Epidermal melanocyte (primary cell): ENCODE results near the gene TCF12.
"Not testable (repeated sequence)": the region's sequence is repeated elsewhere in the genome, so short reads cannot be mapped to it uniquely, and the experiment has no call there.

Experiments
- DNase-seq: peaks from one replicate; pipeline ENCODE4 v3.0.0; 2011; ENCODE audit warnings: low spot score; ENCODE audit not compliant: insufficient read length

TCF12 gene

DNA sequence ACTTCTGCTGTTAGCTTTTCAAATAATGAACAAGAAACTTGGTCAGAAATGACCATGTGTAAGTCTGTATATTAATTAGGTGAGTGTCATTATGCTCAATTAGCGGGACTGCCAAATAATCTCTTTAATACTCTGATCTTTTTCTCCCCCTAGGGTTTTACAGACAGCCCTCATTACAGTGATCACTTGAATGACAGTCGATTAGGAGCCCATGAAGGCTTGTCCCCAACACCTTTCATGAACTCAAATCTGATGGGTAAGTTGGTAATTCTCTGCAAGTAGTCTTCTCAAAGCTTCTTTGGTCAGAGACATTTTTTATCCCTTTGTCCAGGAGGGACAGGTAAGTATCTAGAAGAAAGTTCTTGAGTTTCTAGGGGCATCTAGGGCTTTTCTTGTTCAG, 173.2 kb downstream of the TCF12 start:
- no peak for DNase-seq

DNA sequence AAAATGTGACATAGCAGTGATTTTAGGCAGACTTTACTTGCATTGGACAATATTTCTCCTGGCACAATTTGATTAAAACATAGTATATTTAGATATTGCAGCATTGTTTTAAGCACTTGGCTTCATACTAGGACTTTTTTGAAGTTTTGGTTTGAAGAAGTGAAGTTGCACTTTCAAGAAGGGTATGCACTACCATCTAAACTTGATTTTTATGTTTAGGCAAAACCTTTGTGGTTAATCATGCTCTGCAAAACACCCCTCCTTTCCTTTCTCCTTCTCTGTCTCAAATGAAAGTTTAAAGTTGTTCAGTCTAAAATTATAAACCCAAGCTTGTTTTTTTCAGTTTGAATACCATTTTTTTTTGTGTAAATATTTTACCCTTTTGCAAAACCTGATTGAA, 173.8 kb downstream of the TCF12 start:
- DNase-seq, result no peak

DNA sequence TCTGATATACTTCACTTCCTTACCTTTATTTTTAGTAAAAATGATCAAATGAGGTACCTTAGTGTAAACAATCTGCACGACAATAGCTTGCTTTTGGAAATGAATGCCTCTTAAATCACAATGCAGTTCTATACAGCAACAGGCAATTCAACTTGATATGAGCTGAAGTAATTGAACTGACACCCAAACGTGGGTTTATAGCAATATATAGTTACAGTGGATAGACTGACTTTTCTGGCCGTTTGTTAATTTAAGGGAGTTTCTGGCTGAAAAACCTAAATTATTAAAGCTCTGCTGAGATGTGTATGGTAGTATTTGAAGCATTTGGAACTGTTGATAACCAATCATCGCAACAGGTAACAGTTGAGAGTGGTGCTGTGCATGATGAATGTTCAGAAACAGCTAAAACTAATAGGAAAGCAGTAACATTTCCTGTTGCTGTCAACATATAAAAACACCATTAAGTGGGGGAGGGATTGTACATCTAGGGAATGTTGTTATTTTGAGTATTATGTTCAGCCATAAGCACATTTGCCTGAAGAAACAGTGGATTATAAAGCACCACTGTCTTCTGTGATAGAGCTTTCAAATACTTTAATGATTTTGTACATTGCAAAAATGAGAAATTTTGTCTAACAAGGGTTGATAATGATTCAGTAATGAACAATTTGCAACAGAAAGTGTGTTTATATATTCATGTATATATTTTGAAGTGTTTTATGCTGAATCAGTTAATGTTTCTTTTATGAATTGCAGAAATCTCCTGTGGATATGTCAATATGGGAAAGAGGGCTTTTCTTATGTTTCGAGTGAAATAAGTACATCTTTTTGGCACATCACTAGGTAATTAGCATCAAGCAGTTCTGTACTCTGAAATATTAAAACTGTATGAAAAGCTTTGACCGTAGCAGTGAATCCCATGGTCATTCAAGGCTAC, 176.1 kb downstream of the TCF12 start:
- no peak for DNase-seq

DNA sequence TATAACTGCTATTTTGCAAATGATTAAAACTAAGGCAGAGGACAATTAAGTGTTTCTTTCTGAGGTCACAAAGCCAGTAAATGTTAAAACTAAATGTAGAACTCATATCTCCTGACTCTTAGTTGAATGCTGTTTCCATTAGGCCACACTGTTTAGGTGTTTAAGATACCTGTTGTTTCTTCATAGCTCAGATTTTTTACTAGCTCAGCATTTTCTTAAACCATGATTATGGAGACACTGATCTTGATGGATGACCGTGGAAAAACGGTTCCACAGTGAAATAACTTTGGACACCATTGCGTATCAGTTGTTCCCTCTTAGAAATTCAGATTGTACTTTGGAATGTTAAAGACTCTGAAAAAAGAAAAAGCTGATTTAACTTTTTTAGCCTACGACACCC, 177.5 kb downstream of the TCF12 start:
- DNase-seq, result no peak

DNA sequence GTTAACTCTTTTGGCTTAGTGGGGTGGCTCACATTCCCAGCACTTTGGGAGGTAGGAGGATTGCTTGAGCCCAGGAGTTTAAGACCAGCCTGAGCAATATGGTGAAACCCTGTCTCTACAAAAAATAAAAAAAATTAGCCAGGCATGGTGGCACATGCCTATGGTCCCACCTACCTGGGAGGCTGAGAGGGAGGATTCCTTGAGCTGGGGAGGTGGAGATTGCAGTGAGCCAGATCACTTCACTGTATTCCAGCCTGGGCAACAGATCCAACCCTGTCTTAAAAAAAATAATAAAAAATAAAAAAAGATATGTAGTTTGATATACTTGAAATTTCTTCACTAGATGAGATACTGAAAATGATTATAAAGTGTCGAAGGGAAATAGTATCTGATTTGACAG, 178.8 kb downstream of the TCF12 start:
- DNase-seq, result no peak

DNA sequence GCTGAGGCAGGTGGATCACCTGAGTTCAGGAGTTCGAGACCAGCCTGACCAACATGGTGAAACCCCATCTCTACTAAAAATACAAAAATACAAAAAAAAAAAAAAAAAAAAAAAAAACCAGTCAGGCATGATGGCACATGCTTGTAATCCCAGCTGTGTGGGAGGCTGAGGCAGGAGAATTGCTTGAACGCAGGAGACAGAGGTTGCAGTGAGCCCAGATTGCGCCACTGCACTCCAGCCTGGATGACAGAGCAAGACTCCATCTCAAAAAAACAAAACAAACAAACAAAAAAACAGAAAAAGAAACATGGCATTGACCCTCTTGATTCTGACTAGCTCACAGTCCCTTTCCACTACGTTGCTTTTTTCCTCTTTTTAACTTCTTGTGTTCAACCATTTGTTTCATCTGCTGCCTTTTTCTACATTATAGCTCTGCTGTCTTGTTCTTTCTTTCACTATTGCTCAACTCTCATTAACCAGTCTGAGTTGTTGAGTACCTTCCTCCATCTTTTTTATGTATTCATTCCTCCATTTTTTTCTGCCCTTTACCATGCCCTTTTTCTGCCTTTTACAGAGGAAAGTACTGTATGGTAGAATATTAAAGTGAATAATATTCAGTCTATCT, 179.6 kb downstream of the TCF12 start:
- DNase-seq, result not testable (repeated sequence)

DNA sequence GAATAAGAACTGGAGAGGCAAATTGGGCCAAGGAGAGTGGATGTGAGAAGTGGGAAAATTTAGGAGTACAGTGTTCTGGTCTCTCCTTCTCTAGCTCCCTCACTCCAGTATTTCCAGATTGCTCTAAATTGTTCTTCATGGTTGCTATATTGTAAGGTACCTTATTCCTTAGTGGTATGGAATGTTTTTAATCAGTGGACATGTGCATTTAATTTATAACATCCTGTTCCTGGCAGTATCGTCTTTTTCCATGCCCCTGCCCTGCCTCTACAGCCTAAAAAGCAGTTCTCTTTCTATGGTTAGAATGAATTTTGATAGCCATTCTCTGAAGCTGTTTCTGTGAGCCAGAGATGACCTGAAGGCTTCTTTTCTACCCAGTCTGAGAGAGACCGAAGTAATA, 180.5 kb downstream of the TCF12 start:
- DNase-seq, result no peak

DNA sequence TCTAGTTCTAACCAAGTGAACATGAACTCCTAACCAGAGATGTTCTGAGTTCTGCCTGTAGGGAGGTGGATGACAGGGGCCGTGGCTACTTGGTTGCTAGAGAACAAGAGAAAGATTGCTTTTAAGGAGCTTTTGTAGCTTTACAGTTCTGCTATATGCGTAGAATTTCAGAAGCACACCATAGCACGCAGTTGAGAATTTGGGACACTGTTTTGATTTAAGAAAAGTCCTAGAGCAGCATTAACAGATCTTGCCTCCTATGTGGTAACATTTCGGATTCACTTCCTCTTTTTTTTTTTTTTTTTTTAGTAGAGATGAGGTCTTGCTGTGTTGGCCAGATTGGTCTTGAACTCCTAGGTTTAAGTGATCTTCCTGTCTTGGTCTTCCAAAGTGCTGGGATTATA, 181.7 kb downstream of the TCF12 start:
- DNase-seq, result no peak

DNA sequence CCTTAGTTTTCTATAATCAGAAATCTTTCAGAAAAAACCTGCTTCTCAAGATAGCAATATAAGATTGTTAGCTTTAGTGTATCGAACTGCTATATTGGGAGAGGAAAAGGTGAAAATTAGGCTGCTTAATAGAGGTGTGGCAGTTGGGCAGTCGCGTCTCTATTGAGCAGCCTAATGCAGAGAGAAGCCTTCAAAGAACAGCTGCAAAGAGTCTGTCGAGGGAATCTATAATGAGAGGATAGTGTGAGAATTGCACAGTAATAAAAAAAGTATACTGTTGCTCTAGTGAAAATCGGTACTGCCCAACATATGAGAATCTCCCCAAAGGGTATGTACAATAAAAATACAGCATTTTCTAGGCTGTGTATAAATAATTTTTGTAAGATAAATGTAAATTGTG, 184.4 kb downstream of the TCF12 start:
- no peak for DNase-seq

DNA sequence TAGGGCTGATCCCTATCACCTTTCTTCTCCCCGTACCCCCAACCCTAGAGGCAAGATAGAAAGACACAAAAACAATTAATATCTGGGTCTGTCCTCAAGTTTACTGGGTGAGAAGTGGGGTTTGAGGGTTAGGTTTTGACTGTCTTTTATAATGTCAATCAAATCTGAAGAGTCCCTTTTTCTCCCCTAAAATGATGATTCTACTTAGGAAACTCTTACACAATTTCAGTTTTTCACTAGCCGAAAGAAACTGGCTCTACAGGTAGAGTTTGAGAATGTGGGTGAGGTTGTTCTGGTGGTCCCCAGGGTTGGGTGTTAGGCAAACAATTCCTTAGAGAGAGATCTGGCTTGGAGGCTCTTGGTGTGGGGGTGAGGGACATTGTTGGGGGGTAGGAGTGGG, 189.9 kb downstream of the TCF12 start:
- DNase-seq, result no peak

DNA sequence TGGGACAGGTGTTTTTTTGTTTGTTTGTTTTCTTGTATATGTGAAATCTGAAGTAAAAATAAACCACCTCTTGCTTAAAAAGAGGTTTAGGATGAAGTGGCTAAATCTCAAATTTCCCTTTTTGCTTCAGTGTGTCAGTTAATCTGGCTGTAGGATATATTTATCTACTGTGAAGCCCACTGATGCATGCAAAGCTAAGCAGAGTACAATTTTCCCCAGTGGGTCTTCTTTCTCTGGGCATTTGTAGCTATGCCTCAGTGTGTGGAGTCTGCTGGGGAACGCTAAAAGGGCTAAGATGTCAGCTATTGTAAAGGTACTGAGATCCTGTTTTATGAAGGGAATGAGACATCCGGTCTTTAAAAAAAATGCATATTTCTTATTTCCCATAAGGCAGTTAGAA, 190.6 kb downstream of the TCF12 start:
- DNase-seq, result no peak

DNA sequence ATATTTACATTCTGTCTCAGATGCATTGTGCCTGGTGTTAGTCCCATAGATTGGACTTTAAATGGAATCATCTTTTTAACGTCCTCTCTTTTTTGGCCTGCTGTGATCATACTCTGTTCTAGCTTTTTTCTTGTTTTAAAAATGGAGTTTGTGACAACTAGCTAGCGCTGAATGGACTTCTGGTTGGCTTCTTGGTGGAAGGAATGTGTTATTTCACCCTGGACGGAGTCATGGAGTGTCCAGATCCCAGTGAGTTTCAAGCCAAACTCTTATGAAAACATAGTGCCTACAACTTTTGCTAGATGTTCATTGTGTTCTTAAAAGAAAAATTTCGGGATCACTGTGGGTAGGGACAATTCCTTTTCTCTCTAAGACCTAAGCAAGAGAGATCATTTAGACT, 192.6 kb downstream of the TCF12 start:
- no peak for DNase-seq

DNA sequence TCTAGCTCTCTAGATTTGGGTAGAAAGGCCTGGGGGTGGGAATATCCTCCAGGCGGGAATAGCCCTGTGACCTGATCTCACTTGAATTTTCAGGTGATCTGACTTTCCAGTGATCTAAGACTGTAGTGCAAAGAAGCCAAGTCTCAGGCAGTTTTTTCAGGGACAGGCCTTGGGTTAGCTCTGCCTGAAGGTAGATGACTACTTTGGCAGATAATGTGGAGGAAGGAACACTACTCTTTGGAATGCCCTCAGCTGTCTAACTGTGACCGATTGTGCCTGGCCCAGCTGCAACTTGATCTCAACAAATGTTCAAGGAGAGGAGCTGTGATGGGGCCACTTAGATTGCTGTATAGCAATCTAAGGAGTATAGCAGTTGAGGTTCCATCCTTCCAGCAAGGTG, 193.7 kb downstream of the TCF12 start:
- DNase-seq, result no peak

DNA sequence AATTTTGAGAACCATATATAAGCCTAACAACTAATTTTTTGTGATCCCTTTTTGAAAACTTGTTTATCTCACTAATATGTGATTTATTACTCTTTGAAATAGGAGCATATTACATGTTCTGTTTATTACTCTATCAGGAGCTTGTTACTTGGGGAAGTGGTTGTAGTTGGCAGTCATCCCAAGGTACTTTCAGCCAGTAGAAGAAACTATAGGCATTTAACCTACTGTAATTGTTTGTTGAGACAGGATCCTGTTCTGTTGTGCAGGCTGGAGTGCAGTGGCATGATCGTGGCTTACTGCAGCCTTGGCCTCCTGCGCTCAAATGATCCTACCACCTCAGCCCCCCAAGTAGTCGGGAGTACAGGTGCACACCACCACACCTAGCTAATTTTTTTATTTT, 195.6 kb downstream of the TCF12 start:
- DNase-seq, result no peak

DNA sequence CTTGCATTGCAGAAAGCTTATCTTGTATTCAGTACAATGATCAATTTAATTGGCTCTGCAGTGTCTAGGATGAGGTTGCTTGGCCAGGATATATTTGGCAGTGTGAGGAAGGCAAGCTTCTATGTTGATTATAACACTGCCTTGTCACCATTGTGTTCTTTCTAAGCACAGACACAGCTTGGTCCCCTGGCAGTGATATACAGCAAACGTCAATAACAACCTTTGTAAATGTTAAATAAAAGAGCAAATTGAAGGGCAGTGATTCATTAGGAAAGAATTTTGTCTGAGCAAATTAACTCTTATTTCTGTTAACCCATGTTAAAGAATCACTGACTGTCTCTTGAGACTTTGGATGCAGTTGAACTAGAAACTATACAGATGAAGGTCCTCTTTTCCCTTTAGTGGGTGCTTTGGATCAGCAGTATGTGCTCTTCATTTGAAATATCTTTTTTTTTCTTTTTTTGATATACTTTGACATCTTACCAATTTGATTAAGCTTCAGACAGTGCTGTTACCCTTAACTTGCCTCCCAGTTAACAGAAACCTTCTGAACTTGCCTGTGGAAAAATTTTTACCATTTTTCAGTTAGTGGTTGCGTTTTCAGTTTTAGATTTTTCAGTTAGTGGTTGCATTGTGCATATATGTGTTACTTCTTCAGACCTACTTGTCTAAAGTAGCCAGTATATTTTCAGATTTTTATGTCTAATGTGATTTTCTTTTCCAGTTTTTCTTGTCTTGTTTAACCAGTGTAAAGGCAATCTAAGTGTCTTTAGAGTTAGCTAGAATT, 199.8 kb downstream of the TCF12 start:
- DNase-seq, result no peak

DNA sequence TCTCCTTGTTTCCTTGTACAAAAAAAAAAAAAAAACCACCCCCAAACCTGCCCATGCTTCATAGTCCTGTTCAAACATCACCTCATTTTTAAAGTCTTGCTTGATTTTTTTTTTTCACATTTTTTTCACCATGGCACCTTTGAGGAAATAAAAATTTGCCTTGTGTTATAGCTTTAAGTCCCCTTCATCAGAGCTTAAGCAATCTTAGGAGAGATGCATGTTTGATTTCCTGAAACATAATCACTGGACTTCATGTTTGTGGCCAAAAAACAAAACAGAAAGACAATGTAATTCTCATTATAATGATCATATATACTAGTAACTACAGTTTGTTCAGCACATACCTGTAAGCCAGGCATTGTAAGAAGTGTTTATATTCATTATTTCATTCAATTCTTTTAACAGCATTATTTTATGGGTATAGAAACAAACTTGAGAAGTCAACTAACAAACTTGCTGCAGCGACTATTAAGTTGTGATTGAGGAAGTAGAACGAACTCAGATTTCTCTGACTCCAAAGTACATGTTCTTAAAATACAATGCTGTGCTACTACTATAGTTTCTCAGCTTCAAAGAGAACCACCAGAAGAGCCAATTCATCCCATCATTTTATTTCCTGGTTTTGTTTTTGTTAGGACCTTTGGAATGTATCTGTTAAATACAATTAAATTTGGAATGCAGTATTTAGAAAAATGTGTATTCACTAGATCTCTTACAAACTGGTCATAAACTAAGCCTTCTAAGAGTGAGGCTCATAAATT, 203.8 kb downstream of the TCF12 start:
- DNase-seq, result no peak

DNA sequence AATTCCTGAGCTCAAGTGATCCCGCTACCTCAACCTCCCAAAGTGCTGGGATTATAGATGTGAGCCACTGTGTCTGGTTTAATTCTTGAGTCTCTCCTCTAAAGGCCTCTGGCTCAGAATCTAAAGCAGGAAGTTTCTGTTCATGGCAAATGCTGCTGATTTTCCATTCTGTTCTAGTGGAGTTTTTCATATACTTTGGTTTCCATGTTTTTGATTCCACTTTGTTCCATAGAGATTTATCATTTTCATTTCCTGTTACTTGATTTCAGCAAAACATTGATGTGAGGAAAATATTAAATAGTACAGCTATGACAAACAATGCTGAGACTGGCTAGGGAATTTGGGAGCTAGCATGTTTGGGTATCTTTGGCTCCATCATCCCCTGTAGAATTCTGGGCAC, 205.6 kb downstream of the TCF12 start:
- no peak for DNase-seq

DNA sequence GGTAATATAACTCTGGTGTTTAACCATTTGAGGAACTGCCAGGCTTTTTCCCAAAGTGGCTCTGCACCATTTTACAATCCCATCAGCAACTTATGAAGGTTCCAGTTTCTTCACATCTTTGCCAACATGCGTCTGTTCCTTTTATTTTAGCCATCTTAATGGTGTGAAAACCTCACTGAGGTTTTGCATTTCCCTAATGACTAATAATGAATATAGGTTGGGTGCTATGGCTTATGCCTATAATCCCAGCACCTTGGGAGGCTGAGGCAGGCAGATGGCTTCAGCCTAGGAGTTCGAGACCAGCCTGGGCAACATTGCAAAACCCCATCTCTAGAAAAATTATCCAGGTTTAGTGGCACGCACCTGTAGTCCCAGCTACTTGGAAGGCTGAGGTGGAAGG, 210.6 kb downstream of the TCF12 start:
- no peak for DNase-seq

DNA sequence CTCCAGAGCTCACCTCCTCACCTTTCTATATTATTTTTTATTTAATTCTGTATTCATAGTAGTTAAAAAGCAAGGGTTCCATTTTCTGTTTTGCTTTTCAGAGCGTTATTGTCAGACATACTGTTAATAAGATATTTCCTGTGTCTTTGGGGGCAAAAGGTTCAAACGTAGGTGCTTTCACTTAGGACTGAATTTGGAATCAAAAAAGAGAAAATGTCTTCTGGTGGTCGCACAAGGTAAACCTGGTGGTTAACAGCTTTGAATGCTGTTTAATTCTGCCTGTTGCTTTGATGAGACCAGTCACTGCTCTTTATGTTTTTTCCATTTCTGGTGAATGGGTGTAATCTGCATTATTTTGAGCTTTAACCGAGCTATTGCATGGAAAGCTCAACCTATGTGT, 212.5 kb downstream of the TCF12 start:
- no peak for DNase-seq

DNA sequence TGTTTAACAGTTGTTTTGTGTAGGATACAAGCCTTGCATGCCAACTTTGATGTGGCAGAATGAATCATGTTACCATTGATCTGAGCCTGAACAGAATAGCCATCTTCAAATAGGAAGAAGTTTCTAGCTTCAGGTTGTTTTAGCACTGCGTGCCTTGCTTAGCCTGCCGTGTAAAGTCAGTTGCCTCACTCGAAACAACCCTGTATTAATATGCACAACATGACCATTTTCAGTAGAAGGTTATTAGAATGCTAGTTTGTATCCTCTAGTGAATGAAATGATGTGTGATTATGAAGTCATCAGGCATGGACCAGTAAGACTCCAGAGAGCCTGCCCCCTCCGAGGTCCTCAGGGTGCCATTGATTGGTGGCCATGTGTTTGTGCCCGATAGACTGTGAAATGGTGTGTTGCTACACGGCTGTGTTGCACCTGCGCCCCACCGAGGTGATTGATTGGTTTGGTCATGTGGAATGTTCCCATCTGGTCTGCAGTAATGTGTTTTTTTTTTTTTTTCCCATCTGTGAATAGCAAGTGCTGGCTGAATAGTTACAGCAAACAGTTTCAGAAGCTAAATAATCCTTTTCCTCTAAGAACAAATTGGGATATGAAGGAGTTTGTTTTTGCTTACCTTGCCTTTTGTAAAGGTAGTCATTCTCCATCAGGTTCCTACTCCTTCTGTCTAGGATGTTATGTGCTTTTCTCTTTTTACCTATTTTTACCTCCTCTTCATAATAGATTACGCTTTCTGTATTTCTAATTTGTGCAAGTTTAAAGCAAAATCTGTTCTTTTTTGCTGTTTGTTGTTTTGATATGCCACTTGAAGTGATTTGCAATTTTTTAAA, 214.9 kb downstream of the TCF12 start:
- no peak for DNase-seq
